NCI-H1417 treated with DMSO at 0.1 percent for 48 hours (cell line): ENCODE measurements around the gene DYNLT2.
A peak's percentile ranks its signal among the peaks of the same experiment; 100 is the strongest.

Source experiments
- DNase-seq: peaks from one replicate; lab custom pipeline; 2025; lab: John Stamatoyannopoulos, UW

Gene DYNLT2

DNA sequence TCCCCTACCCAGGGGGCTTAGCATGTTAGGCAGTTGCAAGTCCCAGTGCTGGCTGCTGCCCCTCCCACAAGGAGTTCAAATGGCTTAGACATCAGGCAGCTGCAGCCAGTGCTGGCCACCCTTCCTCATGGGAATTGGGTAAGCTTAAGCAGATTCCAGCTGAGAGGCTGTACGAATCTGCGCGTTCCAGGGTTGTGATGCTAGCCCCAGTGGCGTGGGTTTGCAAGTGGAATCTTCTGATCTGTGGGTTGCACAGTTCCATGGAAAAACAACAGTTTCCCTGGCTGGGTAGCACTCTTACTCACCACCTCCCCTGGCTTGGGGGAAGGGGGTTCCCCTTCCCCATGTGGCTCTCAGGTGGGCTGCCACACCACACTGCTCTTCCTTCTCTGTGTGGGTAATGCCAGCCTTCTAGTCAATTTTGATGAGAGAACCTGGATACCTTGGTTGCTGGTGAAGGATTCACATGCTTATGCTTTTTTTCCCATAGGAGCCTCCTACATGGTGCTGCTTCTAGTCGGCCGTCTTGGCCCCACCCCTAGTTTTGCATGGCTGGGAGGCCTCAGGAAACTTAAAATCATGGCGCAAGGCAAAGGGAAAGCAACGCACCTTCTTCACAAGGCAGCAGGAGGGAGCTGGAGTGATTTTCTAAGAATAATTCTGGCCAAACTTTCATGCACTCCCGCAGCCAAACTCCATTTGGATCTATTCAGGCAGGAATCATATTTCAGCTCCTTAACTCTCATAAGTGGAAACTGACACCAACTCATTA, 13.0 kb downstream of the DYNLT2 start:
- no peak for DNase-seq

DNA sequence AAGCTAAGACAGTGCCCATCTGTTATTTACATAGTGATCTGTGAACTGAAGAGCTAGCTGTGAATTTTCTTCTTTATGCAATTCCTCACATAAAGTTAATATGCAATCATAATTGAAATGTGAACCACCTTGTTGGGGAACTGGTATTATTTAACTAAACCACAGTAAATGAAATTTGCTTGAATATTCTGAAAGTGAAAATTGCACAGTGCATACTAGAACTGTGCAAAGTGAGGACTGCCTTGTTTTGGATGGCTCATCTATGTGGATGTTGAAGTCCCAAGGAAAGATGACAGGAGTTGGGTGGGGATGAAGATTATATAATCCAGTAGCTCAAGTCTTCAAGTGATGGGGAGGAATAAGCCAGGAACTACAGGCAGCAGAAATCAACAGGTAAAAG, 21.4 kb downstream of the DYNLT2 start:
- DNase-seq = no peak

DNA sequence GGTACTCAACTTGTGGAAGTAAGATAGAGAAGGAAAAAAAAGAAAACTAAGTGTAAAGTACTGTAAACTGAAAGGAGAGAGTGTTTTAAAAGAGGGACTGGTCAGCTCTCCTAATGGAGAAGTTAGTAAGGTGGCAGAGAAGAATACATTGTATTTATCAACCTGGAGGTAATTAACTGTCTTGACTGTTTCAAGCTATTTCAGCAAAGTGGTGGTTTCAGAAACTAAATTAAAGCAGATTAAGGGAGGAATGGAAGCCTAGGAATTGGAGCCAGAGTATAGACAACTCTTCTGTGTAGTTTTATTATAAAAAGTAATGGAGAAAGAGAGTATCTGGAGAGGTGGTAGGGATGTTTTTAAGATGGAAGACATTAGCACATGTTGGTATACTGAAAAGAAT, 24.4 kb downstream of the DYNLT2 start:
- DNase-seq = no peak

DNA sequence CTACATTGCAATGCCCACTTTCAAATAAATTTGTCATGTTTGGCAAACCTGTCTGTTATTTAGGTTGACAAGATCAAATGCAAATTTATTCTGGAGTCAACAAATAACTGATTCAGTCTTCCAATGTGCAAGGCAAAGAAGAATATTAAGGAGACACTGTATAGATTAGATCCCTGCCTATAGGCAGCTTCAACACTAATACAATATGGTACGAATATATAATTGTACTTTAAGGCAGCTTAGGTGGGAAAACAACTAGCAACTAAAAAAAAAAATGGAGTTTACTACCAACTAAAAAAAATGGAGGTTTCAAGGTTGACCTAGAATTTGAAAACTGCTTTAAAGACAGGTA, 25.3 kb downstream of the DYNLT2 start:
- no peak for DNase-seq

DNA sequence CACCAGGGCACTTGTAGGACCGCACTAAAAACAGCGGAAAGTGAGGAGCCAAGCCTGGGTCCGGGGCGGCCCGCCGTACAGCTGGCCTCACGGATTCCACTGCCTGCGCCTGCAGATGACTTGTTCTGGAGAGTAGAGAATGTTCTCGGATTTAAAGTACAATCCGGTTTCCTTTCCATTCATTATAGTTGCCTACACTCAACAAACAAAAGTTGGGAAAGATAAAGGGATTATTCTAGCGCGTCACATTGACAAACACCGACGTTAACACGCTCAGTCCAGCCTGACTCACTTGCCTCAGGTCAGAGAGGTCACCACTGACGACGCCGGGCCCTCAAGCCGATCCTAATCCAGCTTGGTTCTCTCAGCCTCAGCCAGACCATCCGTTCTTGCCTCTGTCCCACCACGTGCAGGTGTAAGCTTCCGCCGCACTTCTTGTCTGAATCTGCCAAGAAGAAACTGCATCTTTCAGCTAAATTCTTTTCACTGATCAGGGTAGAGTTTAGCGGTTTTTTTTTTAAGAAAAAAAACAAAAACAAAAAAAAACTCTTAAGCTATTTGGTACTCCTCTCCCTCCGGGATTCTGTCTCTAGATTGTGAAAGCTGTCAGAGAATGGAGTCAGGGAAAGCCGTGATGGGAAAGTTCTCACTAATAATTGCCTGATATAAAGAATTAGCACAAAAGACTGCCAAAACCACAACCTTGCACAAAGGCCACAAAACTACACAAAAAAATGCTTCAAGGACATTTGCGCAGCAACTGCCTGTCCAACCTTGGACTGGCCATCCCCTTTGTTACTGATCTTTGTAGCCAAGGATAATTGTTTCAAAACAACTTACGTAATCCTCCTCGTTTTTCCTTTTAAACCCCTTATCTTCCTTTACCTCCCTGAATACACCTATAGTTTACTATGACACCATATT, 26.0 kb downstream of the DYNLT2 start:
- no peak for DNase-seq

DNA sequence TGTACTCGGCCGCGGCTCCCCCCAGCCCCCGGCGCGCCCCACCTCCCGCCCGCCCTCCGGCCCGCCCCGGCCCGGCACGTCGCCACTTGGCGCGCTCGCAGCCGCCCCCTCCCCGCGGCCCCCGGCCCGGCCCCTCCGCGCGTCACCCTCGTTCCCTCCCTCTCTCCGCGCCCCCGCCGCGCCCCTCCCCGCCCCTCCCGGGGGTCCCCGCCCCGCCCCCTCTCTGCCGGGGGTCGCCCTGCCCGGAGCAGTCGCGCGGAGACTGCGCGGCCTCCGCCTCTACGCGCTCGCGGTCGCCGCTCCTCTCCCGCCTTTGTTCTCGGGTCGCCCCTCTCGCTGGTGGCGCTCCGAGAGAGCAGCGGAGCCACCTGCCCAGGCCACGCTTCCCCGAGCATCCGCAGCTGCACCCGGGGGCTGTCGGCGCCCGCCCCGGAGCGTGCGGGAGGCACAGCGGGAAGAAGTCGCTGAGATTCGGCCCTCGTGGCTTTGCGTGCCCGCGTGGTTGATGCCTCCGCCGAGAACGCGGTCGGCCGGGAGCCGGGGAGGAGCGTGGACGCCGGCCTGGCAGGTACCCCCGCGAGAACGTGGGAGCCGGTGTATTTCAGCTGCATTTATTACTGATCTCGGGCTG, 26.8 kb downstream of the DYNLT2 start, which contains the start of gene PHF10:
Gene PHF10 (minus strand): TSS at position 7 of the 631 bp plus-strand sequence. CDS start 569 bp downstream, outside the sequence.
- peak; percentile 28 for DNase-seq

DNA sequence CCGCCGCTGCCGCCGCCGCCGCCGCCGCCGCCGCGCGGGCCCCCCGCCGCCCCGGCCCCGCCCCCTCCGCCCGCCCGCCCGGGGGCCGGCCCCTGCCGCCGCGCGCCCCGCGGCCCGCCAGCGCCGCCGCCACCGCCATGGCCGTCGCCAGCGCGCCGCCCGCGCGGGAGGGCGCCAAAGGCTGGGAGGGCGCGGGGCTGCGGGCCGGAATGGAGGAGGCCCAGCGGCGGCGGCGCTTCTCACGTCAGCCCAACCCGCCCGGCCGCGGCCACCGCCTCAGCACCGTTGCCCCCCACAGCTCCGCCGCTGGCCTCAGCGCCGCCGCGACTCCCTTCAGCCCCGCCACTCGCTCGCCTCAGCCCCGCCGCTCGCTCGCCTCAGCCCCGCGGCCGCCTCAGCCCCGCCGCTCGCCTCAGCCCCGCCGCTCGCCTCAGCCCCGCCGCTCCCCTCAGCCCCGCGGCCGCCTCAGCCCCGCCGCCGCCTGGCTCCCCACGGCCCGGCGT, 27.3 kb downstream of the DYNLT2 start:
- no peak for DNase-seq

DNA sequence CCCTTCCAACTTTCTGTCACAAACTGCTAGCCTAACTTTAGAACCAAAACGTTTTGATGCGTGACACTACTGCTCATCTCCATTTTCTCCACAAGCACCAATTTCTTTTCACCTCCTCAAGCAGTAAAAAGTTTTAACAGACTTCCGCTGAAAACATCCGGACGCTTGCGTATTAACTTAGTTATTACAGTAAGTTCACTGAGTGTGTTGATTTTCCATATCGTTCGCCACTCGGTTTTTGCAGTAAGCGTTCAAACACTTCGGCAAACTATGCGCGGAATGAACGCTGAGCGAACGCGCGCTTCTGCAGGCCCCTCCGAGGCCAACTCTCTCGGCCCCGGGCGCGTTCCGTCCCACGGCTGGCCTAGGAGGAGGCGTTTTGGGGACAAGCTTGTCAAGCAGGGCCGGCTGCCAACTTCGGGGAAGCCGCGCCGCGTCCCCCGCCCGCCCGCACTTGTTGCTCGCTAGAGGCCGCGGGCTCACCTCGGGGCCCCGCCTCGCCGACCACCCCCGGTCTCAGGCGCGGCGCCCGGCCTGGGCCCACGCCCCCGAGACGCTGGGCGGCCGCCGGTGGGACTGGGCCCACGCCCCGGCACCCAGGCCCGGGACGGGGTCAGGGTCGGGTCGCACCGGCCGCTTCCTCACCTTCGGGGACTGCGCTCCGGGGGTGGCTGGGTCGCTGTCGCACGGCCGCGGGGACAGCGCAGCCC, 28.0 kb downstream of the DYNLT2 start:
- DNase-seq = no peak

DNA sequence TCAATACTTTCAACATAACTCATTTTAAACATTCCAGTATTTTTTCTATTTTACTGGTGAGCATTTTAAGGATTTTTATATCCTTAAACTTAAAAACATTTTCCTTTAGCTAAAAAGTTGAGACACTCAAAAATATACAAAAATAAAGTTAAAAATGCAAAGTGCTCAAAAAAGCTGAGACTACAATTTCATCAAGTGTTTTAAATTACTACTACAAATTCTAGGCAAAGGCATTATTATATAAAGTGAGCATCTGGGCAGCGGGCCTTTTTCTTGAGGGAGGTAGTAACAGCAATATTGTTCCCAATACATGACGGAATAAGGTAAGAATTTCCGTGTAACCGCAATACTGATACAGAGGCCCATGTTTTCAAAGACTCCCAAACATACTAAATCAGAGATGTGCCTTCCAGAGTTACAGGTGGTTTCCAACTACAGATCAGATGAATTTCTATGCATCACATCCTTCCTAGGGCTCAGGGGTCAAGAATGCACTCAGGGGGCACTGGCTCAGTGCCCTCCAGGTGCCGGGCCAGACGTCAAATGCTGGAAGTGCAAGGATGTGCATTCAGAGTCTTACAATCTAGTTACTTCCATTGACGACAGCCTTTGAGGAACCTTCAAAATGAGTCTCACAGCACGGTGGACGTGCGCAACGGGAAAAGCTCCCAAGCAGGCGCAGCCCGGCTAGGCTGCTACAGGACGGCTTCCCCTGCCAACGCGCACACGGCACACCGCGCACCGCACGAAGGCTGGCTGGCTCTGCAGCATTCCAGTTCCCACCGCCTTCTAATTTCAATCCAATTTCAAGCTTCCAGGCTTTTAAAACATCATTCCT, 28.8 kb downstream of the DYNLT2 start:
- DNase-seq = no peak

DNA sequence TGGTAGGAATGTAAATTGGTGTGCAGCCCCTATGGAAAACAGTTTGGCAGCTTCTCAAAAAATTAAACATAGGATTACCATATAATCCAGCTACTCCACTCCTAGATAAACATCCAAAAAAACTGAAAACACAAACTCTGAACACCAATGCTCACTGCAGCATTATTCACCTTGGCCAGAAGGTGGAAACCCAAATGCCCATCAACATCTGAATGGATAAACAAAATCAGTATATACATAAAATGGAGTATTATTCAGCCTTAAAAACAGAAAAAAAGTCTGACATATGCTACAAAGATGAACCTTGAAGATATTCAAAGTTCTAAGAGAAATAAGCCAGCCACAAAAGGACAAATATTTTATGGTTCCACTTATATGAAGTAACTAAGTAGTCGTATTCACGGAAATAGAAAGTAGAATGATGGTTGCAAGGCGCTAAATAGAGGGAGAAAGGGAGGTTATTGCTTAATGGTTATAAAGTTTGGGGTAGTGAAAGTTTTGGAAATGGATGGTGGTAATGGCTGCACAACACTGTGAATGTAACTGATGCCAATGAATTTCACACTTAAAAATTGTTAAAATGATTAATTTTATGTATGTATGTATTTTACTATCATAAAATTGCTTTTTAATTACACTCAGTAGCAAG, 31.0 kb downstream of the DYNLT2 start:
- DNase-seq = no peak

DNA sequence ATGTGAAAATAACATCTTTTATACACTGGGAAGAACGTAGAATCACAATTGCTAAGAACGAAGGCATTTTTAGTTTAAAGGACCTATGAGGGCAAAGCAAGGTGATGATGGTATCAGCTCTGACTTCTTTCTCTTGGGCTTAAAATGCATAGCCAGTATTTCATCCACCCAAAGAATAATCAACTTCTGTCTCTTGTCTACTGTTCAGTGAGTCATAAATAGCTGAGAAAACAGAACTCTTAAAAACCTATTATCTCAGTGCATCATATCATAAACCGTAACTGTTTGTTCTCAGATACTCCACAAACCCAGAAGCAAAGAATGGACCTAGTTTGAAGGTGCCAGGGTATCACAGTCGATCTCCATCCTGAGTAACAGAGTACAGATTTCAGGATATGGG, 32.3 kb downstream of the DYNLT2 start:
- DNase-seq = no peak

DNA sequence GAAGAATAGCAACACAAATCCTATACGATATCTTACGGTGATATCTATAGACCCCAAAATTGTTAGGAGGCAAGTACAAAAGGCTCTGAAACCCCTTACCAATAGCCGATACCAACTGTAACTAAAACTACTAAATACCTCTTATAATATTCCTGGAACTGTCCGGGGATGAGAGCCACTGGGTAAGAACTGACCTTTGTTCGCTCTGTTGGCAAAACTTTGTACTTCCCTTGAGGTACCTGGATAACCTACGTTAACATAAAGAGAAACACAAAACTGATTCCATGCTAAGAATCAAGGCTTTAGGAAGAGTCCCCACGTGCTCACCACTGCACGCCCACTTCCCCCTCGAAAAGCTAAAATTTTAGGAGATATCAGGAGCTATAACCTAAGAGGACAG, 36.8 kb downstream of the DYNLT2 start:
- no peak for DNase-seq

DNA sequence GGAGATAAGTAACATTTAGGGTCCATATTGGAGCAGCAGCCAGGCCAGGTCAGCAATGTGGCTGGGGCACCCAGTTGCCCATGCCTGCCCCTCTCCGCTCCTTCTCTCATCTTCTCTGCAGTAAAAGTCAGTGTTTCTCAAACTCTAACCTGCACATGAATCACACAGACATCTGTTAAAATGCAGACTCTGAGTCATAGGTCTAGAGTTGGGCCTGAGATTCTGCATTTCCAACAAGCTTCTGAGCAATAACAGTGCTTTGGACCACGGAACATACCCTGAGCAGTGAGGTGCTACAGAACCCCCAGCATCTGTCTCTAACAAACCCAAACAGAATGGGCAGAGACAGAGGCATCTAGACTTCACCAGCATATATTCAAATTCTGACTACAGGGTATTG, 37.2 kb downstream of the DYNLT2 start:
- no peak for DNase-seq

DNA sequence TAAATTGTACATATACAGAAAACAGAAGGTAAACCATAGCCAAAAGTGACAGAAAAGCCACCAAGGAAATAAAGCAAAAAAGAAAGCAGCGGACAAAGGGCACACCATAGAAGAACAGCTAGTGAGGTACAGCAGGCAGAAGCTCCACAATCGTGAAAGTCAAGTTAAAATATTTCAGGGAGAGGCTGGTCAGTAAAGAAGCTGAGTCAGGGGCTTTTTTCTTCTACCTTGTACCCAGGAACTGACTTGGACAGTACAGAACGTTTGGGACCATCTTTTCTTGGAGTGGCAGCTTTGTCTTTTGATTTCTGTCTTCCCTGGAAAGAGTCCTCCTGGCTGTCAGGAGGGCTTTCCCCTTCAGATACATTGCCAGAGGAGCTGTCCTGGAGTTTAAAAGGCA, 41.4 kb downstream of the DYNLT2 start:
- no peak for DNase-seq

DNA sequence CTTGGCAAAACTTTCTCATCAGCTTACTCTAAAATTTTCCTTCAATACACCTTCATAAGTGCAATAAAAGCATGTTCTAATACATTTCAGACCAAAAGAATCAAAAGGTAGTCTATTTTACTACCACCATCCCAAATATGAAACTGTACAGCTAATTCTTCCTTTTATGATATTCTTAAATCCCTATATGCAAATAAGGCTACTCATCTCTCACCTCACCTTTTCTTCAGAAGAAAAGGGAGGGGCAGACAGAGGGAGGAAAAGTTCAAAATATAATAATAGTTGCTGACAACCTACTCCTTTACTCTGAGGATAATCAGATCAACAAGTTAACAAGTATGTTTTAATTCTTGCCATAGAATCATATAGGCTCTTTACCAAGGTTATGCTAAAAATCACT, 42.1 kb downstream of the DYNLT2 start:
- DNase-seq = no peak

DNA sequence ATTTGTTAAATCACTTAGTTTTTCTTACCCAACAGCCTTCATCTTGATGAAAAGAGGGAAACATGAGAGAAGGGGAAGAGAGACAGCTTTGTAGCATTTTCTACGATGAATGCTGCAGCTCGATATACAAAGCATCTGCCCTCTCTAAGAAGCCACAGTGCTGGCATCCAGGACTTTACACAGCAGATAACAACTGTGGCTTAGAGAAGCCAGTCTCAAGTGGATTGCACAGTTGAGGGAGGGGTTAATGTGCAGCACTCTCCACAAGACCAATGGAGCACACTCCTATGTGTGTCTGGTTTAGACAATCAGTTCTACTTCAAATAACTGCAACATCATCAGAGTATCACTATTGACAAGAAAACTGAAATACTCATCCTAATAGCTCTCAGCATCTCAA, 43.6 kb downstream of the DYNLT2 start:
- no peak for DNase-seq

DNA sequence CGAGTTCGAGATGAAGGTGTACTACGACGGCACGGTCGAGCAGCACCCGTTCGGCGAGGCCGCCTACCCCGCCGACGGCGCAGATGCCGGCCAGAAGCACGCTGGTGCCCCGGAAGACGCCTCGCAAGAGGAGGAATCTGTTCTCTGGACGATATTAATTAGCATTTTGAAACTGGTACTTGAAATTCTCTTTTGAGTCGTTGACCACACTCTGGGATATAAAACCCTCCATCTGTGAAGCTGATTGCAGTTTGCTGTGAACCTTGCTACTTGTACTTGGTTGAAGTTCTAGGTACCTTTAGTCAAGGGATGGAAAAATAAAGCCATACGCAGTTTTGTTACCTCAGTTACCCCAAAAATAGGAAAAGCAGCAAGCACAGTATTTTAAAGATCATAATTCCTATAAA, 48.5 kb downstream of the DYNLT2 start:
- no peak for DNase-seq

DNA sequence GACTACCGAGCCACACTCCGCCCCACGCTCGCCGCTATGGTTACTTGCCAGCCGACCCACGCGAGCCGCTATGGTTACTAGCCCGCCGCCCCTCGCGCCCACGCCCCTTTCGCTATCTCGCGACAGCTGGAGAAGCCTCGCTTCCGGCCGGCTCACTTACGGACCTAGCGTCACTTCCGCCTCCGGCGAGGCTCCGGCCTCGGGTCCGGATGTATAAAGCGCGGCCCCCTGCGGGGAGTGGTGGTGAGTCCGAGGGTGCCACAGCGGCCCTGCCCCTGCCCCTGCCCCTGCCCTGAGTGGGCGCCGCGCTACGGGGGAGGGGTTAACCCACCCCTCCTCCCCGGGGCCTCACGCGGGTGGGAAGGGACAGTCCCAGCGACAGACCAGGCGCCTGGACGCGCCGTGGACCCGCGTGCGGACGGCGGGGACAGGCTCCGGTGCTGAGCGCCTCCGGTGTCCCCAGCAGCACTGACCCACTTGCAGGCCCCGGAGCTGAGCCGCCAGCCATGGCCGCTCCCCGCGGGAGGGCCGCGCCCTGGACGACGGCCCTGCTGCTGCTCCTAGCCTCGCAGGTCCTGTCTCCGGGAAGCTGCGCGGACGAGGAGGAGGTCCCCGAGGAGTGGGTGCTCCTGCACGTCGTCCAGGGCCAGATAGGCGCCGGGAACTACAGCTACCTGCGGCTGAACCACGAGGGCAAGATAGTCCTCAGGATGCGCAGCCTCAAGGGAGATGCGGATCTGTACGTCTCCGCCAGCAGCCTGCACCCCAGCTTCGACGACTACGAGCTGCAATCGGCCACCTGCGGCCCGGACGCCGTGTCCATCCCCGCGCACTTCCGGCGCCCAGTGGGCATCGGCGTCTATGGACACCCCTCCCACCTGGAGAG, 49.2 kb downstream of the DYNLT2 start, which contains the start of the genes C6orf120 and WDR27:
Gene C6orf120 (plus strand): TSS at position 173 of the 886 bp plus-strand sequence. CDS start 334 bp downstream, at position 507.
Gene WDR27 (minus strand): TSS at position 76 of the 886 bp plus-strand sequence. CDS start 13,024 bp downstream, outside the sequence.
- DNase-seq = peak; percentile 88

DNA sequence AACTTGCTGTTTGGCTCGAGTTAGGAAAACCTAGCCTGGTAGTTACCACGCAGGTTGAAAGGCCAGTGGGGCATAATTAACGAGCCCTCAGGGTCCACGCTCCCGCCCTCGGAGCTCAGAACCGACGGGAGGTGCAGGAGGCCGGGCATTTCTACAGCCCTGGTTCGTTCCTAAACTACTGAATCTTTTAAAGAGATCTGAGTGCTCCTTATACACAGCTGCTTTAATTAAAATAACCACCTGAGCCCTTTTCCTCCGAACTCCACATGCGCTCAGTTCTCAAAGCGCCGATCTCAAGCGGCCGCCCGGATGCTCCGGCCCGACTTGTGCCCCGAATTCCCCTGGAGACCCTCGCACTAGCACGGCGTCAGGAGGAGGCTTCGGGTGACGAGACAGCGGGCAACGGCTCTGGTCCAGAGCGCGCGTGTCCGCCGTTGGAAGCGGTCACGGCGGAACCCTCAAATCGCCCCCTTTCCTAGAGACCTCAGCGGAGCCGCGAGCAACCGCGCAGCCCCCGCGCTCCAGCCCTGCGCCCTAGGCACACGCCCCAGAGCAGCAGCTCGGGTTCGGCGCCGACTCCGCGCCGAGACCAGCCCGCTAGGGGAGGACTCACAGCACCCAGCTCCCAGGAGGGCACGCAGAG, 49.9 kb downstream of the DYNLT2 start:
- no peak for DNase-seq
